WERI-Rb-1 (cell line): Measurements from ENCODE around the gene CSGALNACT2.

Source experiments
- DNase-seq: peaks from one replicate; pipeline ENCODE4 v3.0.0-alpha.2; 2020
- H3K27ac ChIP-seq: fragments of 250-450 bp; sonication (Bioruptor Pico); 2 replicates; pipeline ENCODE4 v1.5.1; 2020; ENCODE audit warnings: mild to moderate bottlenecking, moderate library complexity
- H3K27me3 ChIP-seq: fragments of 250-450 bp; sonication (Bioruptor Pico); 2 replicates; pipeline ENCODE4 v1.5.1; 2021; ENCODE audit warnings: mild to moderate bottlenecking, low read depth, moderate library complexity; ENCODE audit not compliant: insufficient read depth, severe bottlenecking
- H3K36me3 ChIP-seq: fragments of 250-450 bp; sonication (Bioruptor Pico); 2 replicates; pipeline ENCODE4 v1.5.1; 2020; ENCODE audit warnings: mild to moderate bottlenecking, moderate library complexity
- H3K4me3 ChIP-seq: 2 replicates; pipeline ENCODE4 v1.5.1; 2011; ENCODE audit warnings: low read depth, mild to moderate bottlenecking, control low read depth, low read length
- H3K9me3 ChIP-seq: fragments of 250-450 bp; sonication (Bioruptor Pico); 2 replicates; pipeline ENCODE4 v1.5.1; 2021; ENCODE audit warnings: mild to moderate bottlenecking, moderate library complexity; ENCODE audit not compliant: severe bottlenecking
- TF ChIP-seq, protein P1 (sequence below): IDR thresholded peaks from 2 replicates; pipeline ENCODE4 v1.5.1; 2011; ENCODE audit warnings: low read depth, mild to moderate bottlenecking, control low read depth, inconsistent platforms, low read length

Gene CSGALNACT2

DNA sequence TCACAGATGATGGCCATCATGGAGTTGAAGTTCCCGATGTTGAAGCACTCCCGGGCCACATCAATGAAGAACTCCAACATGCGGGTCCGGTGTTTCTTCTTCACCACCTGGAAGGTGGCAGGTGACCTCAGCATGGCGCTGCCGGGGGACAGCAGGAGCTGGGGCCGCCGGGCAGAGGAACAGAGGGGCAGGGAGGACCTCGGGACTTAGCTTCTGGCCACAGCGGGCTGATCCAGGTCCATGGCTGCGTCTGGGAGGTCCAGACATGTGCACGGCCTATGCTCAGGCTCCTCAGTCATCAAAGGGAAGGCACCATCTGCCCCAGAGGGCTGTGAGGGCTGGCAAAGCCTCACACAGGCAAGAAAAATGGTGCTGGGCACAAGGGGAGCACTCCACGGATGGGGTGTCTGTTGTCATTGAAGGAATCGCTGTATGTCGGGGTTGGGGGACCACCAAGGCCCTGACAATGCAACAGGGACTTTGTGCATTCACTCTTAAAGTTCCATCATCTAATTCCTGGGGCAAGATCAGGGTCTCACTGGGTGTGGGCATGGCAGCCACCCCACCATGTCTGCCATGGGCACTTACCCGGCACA lies 60.9 kb downstream of the CSGALNACT2 start:
- no peaks in the 10 kb centered on the region for H3K9me3 ChIP-seq
- TF ChIP-seq, protein P1, sequence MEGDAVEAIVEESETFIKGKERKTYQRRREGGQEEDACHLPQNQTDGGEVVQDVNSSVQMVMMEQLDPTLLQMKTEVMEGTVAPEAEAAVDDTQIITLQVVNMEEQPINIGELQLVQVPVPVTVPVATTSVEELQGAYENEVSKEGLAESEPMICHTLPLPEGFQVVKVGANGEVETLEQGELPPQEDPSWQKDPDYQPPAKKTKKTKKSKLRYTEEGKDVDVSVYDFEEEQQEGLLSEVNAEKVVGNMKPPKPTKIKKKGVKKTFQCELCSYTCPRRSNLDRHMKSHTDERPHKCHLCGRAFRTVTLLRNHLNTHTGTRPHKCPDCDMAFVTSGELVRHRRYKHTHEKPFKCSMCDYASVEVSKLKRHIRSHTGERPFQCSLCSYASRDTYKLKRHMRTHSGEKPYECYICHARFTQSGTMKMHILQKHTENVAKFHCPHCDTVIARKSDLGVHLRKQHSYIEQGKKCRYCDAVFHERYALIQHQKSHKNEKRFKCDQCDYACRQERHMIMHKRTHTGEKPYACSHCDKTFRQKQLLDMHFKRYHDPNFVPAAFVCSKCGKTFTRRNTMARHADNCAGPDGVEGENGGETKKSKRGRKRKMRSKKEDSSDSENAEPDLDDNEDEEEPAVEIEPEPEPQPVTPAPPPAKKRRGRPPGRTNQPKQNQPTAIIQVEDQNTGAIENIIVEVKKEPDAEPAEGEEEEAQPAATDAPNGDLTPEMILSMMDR: no peak
- H3K36me3 ChIP-seq: no peaks in the 10 kb centered on the region
- H3K27me3 ChIP-seq: no peaks in the 10 kb centered on the region
- no peak overlapping the region for H3K4me3 ChIP-seq
- no peak overlapping the region for H3K27ac ChIP-seq
- no peak for DNase-seq

DNA sequence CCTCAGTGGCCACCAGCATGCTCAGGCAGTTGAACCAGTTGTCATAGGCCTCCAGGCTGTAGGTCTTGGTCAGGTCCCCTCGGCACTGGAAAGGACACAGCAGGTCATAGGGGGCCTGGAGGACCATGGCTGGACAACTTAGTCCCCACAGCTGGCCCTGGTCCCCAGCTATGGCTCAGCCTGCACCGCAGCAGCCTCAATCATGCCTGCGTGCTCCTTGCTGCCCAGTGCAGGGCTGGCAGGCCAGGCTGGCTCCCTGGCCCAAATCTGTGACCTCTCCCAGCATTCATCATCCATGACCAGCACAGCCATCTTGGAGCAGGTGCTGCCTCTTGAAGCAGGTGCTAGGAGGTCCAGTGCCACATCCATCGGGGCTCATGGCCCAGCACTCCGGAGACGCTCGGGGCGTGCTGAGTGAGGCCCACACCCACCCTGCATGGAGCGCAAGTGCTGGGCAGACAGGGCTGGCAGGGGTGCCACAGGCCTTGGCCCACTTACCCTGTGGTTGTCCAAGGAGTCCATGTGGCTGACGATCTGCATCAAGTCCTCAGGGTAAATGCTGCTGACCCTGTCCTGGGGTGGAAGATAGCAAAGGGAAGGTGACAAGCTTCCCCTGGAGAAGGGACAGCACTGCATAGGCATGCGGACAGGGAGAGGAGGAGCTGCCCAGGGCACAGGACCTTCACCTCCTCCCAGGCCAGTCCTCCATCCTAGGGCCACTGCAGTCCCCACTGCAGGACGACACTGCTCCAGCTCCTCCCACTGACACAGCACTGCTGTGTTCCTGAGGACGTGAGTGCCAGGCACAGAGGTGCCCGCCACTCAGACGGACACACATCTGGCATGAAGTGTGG lies 61.7 kb downstream of the CSGALNACT2 start:
- no peaks in the 10 kb centered on the region for H3K27me3 ChIP-seq
- no peak overlapping the region for H3K4me3 ChIP-seq
- H3K9me3 ChIP-seq: no peaks in the 10 kb centered on the region
- no peak overlapping the region for H3K27ac ChIP-seq
- no peaks in the 10 kb centered on the region for H3K36me3 ChIP-seq
- TF ChIP-seq, protein P1: no peak
- DNase-seq: no peak

DNA sequence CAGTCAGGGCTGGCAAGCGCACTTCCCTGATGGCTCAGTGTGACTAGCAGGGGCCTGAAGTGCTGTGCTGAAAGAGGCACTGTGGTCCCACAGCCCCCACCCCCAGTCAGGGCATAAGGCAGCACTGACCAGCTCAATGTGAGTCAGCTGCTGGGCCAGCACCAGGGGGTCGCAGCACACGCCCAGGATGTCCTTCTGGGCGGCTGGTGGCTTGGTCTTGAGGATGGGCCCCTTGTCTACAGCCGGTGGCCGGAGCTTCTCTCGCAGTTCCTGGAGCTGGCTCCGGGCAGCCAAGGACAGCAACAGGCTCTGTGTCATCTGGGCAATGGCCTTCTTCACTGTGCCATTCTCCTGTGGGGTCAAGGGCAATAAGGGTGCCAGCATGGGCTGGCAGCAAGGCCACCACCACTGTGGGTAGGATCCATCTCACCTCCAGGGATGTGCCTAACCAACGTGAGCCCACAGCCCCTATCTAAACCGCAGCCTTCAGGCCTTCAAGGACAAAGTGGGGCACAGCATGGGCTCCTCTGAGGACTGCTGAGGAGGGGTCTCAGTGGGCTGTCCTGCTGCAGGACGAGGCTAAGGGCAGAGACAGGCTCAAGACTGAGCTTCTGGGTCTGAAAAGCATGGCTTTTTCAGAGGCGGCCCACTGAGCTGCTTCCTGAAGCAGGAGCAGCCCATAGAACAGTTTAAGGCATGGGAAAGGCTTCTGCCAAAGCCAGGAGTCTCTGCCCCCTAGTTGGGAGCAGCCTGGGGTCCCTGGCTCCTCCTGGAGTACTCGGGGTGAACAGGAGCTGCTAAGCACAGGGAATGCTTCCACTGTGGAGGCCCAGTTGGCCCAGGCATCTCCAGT lies 62.5 kb downstream of the CSGALNACT2 start:
- no peaks in the 10 kb centered on the region for H3K27me3 ChIP-seq
- TF ChIP-seq, protein P1: no peak
- H3K9me3 ChIP-seq: no peaks in the 10 kb centered on the region
- DNase-seq: peak; percentile 2
- no peaks in the 10 kb centered on the region for H3K36me3 ChIP-seq
- no peak overlapping the region for H3K27ac ChIP-seq
- H3K4me3 ChIP-seq: no peak overlapping the region

DNA sequence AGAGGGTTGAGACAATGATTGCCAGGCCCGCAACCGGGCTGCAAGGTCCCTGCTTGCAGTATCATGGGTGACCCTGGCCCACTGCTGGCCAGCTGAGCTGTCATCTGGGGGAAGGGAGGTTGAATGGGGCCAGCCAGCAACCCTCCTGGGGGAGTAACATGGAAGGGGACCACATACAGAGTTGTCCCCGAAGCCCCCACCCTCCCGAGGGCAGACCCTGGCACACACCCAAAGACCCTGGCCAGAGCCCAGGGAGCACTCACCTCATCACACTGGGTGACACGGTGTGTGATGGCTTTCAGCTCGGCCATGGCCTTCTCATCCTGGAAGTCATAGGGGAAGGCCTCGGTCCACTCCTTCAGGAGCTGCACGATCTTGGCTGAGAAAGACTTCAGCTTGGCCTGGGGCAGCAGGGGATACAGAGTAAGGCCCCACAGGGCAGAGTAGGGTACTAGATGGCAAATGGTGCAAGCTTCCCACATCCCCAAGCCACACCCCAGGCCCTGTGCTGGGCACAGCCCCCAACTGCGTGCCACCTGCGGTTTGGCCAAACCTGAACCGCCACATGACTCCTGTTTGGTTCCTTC lies 63.4 kb downstream of the CSGALNACT2 start:
- Histone ChIP-seq H3K9me3 (no peaks in the 10 kb centered on the region), H3K27me3 (no peaks in the 10 kb centered on the region), H3K4me3 (no peak overlapping the region), H3K36me3 (no peaks in the 10 kb centered on the region), H3K27ac (no peak overlapping the region)
- TF ChIP-seq, protein P1: no peak
- DNase-seq: peak; percentile 4

DNA sequence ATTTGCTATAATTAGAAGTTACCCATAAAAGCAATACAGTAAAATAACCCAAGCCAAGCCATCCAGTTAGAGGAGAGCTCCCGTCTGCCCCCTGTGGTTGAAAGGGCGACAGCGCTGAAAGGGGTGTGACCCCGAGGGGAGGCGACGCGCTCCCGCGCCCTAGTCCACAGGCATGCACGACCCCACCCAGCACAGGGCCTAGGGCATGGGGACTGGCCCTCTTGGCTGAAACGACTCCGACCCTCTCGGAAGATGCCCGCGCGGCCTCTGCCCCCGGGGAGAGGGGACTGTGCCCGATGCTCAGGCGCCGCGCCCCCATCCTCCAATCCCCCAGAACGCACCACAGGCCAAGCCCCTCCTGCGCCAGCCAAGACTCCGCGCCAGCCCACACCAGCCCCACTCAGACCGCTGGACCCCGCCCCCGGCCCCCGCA lies 64.0 kb downstream of the CSGALNACT2 start:
- no peak overlapping the region for H3K4me3 ChIP-seq
- no peaks in the 10 kb centered on the region for H3K36me3 ChIP-seq
- no peaks in the 10 kb centered on the region for H3K9me3 ChIP-seq
- no peak overlapping the region for H3K27ac ChIP-seq
- no peaks in the 10 kb centered on the region for H3K27me3 ChIP-seq
- TF ChIP-seq, protein P1: peak; percentile 21; the same call in 1 of the 2 replicates
- DNase-seq: peak; percentile 15
